NCI-H1930 (cell line): ENCODE measurements around the gene FNDC3B.

Experiments used
- DNase-seq, 2 experiments: peaks; one replicate each; lab custom pipeline; 2025; lab: John Stamatoyannopoulos, UW

The FNDC3B gene

DNA sequence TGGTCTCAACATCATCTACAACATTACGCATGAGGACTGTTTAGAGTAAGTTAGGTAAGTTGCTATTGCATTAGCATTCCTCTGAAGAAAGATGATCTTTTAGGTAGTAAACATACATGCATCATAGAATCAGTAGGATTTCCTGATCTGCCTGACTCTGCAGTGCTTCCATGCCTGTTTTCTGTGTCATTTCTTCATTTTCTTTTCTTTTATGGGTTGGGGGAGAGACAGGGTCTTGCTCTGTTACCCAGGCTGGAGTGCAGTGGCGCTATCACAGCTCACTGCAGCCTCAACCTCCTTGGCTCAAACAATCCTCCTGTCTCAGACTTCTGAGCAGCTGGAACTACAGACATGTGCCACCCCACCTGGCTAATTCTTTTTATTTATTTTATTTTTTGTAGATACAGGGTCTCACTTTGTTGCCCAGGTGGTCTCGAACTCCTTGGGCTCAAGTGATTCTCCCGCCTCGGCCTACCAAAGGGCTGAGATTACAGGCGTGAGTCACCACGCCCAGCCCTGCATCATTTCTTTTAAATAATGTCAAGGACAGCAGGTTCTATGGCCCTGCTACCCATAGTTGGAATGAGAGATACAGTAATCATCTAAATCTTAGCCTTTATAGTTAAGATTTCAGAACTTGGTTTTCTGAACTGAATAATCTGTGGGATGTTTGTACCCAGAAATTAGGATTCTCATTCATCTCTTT, 224.6 kb downstream of the FNDC3B start:
- DNase-seq: no peak

DNA sequence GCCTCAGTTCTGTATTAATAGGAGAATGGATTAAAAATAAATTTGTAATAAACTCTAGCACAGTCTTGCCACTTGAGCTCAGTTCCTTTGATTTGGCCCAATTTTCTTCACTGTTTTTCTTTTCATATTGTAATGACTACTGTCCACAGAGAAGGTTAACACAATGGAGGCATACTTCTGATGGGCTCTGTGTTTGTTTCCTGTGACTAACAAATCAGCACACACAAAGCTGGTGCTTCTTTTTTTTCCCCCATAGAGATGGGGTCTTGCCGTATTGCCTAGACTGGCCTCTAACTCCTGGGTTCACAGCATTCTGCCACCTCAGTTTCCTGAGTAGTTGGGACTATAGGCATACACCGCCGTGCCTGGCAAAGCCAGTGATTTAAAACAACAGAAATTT, 226.7 kb downstream of the FNDC3B start:
- no peak for DNase-seq

DNA sequence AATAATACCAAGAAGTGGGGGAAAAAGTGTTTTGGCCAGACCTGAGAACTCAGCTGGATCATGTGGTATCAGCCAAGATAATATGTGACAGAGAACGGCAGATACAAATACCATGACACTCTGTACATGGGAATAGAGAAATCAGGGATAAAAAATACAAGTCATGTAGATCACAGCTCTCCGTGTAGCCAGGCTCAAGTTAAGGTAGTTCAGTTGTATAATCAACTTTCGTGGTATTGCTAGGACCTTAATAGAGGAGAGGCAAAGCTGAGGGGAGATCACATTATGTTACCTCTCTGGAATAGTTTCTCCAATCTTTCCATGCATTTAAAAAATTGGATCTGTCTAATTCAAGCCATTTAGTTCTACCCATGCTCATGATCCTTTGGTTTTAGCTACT, 229.0 kb downstream of the FNDC3B start:
- no peak for DNase-seq

DNA sequence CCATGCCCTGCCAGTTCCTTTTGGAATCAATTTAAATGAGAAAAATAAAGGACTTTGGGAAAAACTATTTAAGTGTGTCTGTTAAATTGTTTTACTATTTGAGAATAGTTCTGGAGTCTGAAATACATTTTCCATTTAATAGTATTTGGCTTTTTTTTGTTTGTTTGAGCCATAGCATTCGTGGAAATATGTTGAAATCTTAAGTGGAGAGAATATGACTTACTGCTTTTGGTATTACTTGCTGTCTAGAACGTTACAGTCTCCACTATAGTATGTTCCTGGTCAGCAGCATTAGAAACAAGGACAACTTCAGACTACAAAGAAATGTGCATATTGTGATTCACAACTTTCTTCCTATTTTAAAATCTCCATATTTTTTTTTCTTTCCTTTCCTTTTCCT, 229.5 kb downstream of the FNDC3B start:
- DNase-seq: no peak

DNA sequence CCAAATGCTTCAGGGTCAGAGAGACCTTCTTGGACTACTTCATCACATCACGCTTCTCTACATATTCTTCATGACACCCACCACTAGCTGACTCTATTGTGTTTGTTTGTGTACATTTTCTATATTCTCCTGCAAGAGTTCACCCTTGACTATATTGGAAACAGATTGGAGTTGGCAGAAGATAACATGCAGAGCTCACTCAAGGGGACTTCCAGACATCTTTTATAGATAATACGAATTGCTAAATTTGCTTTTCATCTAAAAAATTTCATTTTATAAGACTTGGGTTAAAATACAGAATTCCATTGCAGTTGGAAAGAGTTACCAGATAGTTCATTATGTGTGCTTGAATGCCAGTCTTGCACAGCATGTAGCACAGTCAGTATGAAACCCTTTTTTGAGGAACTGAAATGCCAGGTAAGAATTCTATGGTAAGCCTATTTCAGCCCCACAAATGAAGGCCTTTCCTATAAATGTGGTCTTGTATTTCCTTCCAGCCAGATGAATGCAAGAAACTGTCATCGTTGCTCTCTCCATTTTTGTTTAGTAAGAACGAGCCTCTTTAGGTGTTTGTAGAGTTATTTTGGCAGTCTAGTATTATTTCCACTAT, 231.3 kb downstream of the FNDC3B start:
- DNase-seq: no peak

DNA sequence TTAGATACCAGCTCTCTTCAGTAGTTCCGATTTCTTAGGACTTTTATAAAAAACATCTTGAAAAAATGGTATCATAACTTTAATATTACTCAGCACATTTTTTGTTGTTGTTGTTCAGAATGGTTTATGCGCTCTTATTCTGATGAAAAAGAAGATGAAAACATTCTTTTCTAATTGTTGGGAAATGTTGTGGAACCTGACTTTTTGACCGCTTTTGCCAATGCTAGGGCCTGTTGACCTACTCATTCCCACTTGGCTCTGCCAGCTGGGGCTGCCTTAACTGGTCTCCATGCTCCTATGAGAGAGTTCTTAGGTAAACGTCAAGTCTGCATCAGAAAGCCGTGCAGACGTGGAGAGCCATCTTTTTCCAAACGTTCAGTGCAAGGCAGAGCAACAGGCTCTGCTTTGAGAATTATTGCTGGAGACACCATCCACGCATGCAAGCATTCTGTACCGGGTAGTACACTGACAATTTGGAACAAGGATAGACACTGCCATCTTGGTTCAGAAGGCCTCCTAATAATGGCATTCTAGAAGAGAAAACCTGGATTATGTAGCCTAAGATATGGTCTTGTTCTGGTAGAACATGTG, 232.1 kb downstream of the FNDC3B start:
- no peak for DNase-seq

DNA sequence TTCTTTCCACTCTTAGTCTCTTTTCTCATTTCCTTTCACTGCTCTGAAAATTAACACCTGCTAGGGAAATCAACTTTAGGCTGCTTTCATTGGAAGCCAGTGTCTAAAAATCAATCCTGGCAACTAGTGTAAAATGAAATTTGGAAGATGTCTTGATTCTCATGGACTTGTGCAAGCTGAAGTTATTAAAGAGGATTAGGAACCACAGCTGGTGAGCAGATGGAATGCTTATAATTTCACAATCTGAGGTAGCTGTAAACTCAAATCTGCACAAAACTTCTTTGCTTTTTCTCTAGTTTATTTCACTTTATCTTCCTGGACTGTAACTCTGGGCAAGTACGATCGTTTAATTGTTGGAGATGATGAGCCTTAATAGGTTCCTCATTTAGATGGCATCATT, 233.3 kb downstream of the FNDC3B start:
- no peak for DNase-seq

DNA sequence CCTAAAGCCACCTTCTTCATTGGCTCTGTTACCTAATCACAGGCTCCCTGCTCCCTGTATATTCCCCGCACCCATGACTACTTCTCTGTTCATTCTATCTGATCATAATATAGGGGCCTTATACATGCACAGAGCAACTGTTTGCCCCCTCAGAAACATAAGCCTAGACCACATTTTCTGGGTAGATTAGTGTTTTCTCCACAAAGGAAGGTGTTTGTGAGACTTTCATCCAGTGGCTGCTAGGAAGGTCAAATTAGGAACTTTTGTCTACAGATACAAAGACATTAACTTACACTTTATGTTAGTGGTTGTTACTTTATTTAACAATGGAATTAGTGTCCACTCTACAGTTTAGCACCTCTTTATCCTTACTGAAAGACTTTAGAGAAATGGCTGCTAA, 234.0 kb downstream of the FNDC3B start:
- no peak for DNase-seq

DNA sequence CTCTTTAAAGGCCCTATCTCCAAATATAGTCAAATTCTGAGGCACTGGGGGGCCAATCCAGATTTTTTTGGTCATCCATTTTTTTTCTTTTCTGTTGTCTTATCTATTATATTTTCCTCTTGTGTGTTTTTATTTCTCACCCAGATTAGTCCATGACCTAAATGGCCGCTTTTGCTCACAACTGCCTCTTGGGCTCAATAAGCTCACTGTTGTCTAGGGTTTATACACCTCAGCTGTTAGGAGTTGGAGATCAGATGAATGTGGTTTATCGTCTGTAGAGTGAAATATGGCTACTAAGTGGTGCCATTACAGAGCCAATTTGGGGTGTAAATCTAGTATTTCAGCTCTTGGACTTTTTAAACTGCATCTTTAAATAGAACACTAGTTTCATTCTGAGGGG, 235.5 kb downstream of the FNDC3B start:
- no peak for DNase-seq

DNA sequence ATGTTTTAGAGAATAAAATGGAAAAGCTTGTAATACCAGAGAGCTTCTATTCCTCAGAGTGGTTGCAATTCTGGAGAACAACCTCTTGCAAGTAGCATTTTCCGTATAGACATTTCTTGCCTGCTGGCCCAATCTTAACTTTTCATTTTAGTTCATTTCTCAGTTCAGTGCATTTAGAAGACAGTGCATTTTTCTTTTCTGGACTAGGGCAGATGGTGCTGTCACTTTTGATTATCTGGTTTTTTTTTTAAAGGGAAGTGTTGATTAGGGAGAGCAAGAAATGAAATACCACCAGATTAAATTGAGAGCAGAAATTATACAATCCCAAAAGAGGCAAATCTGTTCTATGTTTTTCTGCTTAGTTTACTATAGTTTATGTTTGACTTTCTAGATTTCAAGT, 236.2 kb downstream of the FNDC3B start:
- DNase-seq: no peak

DNA sequence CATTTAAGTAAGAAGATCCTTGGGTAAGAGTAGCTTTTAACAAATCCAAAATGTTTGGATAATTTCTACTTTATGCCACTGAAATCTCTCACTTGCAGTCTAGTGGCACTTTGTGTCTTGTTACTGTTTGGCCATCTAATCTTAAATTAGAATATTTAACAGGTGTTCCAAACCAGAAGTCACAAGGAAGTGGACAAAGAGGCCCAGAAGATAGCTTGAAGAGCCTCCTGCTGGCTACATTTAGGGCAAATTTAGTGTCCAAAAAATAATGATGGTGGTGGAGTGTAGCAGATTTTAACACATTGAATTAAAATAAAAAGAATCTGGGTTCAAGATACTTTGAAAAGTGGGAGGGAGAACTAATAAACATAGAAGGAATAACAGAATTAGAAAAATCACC, 236.7 kb downstream of the FNDC3B start:
- no peak for DNase-seq

DNA sequence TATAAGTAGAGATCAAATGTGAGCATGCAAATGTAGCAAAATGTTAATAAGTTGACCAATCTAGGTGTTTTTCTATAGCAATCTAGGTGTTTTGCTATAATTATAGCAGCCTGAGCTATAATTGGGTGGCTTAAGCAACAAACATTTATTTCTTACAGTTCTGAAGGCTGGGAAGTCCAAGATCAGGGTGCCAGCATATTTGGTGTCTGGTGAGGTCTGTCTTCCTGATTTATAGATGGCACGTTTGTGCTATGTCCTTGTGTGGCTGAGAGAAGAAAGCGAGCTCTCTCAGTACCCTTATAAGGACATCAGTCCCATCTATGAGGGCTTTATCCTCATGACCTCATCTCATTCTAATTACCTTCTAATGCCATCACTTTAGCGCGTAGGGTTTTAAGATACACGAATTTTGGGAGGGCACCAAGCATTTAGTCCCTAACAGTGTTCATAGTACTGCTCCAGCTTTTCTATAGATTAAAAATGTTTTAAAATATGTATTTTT, 237.8 kb downstream of the FNDC3B start:
- no peak for DNase-seq

DNA sequence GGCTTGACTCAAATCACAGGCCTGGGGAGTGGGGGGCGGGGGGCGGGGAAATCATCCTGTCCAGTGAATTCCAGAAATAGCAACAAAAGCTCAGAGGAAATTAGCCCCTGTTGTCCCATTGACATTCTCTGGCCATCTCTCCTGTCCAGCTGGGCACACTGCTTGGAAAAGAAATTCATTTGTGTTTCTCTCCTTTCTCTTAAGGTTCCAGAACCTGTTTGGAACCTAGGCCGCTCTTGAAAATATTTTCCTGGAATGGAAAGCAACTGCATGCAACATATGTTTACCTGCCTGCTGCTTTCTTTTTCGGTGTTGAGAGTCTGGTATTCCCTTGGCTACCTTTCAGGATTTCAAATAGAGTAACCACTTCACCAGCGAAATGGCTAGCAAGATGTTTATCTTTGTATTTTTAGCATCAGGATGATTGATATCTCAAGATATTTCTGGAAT, 239.8 kb downstream of the FNDC3B start:
- no peak for DNase-seq

DNA sequence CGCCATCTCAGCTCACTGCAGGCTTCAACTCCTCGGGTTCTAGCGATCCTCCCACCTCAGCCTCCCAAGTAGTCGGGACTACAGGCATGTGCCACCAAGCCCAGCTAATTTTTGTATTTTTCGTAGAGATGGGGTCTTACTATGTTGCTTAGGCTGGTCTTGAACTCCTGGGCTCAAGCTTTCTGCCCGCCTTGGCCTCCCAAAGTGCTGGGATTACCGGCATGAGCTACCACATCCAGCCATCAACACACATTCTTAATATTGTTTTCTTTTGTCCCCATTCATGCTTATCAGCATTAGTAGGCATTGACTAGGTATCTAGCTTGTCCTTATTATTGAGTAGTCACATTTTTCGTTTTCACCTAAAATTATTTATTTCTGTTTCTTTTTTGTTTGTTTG, 240.6 kb downstream of the FNDC3B start:
- no peak for DNase-seq

DNA sequence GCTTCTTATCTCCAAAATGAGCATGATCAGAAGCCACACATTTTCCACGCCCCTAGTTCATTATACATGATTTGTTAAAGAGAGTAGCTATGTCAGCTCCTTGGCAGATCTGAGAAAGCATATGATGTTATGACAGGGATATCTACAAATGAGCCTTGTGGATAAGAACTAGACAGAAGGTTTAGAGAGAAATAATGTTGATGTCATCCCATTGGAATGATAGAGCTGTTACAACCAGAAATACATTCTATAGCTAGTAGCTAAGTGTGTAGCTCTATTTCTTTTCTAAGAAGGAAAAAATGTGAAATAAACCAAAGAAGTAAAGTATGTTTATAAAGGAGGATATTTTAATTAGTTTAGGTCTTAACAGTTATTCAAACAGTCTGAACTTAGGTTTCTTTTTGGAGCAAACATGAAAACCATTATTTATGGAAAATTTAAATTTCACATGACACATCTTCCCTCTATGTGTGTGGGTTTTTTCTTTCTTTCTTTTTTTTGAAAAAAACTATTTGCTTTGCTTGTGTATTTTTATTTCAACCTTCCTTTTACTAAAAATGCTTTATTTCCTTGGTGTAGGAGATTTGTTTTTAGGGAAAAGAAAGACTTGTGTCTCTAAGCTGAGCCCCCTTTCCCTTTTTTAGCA, 241.2 kb downstream of the FNDC3B start:
- DNase-seq: no peak

DNA sequence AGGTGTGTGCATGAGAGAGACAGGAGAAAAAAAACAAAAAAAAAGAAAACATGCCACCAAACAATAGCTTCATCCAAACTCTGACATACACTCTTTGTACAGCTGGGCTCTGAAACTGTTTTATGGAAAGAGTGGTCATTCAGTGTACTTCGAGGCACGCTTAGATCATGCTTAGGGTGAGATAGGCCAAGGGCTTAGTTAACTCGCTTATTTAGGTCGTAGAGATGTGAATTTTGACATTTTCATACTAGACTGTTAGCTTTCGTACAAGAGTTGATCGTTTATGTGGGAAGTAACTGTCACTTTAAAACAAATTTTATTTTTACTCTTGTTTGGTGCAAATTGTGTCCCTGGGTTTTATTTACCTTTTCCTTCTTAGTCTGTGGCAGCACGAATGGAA, 242.5 kb downstream of the FNDC3B start:
- DNase-seq: no peak

DNA sequence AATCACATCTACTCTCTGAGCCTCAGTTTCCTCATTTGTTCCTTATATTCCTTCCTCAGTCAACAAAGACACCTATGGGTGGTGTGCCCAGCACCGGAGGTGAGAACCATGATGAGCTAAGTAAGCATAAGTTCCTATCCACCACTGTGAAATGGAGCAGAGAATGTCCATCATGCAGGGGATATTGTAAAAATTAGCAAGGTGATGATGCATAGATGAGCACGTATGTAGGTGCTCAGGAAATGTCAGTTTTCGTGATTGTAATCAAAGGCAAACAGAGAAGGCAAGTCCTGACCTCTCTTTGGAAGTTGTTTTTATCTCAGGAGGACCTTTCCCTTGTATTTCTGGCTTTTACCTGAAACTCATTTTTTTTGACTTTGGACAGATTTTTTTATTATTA, 243.5 kb downstream of the FNDC3B start:
- no peak for DNase-seq

DNA sequence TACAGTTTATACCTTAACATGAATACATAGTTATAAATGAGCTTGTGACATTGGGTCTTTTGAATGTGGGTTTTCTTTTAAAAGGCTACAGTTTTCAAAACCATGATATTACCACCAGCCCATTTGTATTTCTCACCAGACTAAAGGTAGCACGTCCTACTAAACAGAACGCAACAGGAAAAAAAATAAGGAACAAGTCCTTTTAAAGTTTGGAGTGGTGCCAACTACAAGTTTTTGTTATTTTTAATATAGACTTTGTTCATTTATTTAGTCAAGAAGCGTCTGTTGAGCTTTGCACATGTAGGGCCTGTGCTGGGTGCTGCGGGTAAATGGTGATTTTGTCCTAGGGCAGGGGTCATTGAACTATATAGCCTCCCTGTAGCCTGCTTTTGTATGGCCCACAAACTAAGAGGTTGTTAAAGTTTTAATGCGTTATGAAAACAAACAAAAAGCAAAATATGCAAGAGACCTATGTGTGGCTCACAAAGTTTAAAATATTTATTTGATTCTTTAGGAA, 244.5 kb downstream of the FNDC3B start:
- DNase-seq: no peak

DNA sequence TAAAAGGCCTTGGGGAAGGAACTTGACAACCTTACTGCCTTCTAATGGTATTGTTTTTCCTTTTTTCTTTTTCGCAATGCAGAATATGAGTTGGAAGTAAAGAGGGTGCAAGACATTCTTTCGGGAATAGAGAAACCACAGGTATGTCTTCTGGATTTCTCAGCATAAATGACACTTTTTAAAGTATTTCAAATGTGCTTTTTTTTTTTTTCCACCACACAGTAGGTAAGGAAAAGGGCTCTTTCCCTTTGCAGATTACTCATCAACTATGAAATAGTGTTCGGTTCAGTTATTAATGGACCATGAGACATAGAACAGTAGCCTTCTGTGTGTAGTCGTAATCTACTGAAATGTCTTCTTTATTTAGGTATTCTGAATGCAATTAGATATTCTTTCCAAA, 246.5 kb downstream of the FNDC3B start:
- DNase-seq: no peak

DNA sequence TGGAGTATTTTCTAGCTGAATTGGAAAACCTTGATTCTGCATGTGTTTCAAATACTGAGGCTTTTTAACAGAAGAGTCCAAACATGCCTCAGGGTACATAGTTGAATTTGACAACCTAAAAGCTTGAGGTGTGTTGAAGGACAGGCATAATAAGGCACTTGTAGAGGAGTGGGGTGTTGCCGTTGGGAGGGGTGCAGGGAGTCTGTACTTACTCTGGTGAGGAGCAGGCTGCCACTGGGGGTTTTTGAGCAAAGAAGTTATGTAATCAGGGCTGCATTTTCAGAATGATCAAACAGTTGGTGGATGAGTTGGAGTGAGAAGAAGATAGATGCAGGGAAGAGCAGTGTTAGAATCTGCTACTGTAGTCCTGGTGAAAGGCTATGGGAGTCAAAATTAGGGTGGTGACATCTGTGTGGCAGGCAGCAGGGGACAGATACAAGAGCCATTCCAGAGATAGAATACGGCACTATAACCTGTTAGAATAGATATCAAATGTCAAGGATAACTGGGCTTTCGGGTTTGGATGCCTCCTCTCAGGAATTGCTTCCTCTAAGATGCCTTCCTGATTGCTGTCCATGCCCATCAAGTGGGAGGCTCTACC, 247.3 kb downstream of the FNDC3B start:
- DNase-seq: no peak

DNA sequence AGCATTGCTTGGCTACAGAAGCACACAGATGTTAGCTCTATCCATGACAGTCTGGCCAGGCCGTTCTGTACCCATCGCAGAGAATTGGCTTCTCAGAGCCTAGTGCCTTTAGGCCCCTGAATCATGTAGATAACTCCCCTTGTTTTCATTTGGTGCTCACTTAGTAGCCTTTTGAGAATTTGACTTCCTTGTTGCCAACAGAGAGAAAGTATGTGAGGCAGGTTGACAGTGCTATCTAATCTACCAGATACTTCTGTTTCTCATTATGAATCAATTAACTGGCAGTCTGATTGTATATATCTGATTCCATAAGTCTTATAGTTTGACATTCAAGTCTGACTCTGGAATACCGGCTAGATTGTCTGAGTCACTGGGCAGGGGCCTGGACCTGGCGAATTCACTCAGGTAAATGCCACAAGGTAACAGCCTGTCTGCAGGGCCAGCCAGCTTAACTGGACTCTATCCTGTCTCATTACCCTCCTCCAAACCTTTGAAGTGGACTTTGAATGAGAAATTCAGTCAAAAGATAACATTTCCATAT, 248.6 kb downstream of the FNDC3B start:
- DNase-seq: no peak

DNA sequence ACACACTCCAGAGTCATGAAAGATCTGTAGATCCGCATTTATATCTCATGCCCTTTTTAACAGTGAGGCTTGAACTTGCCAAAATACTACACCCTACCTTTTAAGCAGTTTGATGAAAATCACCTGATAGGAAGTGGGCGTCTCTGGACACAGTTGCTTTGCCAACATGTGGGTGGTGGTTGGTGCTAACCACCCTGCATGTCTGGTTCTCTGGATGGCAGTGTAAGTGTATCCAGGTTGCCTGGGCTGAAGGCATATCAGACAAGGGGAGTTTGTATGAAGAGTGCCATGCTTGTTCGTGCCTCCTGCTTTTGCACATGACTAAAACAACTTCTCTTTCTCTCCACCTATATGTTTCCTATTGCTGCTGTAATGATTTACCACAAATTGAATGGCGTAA, 249.3 kb downstream of the FNDC3B start:
- no peak for DNase-seq
